Activated CD8-positive, alpha-beta memory T cell treated with anti-CD3 and anti-CD28 coated beads, Interleukin-2, amount 50 U/mL, for 4 hours (primary cell): ENCODE measurements around the gene MIEF2.
"Not testable (repeated sequence)": the region's sequence is repeated elsewhere in the genome, so short reads cannot be mapped to it uniquely, and the experiment has no call there.

Experiments used
- DNase-seq: peaks from one replicate; pipeline ENCODE4 v3.0.0-alpha.2; 2020

Gene MIEF2

GRCh38 chr17:18303206-18303605 is 42.7 kb downstream of the MIEF2 start:
- not testable (repeated sequence) for DNase-seq

- no peak for DNase-seq
These were observed 48.7 kb downstream of the MIEF2 start for GRCh38 chr17:18309202-18309601.

GRCh38 chr17:18314059-18314730 is 53.7 kb downstream of the MIEF2 start:
- DNase-seq: no peak

GRCh38 chr17:18314731-18315561 is 54.5 kb downstream of the MIEF2 start, which contains the start of the genes SMCR8 and TOP3A:
TSS of gene SMCR8 (plus strand) at chr17:18315293. CDS start at chr17:18315790, 497 bp downstream.
TSS of gene TOP3A (minus strand) at chr17:18314994. CDS start at chr17:18314778, 216 bp downstream.
- DNase-seq: peak; percentile 96

GRCh38 chr17:18315562-18315922 is 55.1 kb downstream of the MIEF2 start:
- DNase-seq: no peak

GRCh38 chr17:18315961-18316360 is 55.5 kb downstream of the MIEF2 start:
- no peak for DNase-seq
